GM12892 (cell line): ENCODE results near the gene CYTH3. TPM values are rescaled to one million over a fixed set of nuclear protein-coding genes. Genes with fewer than 3 reads are reported as not detected.
A peak's percentile ranks its signal among the peaks of the same experiment; 100 is the strongest.
"Not testable (repeated sequence)": the region's sequence is repeated elsewhere in the genome, so short reads cannot be mapped to it uniquely, and the experiment has no call there.

ENCODE experiments used
- DNase-seq: peaks from one replicate; pipeline ENCODE4 v3.0.0; 2011; ENCODE audit not compliant: insufficient read length
- FAIRE-seq: peaks from 2 replicates; lab custom pipeline; 2011; peaks lifted over from hg19 to GRCh38; lab: Jason Lieb, UNC
- POLR2A ChIP-seq: IDR thresholded peaks from 2 replicates; pipeline ENCODE4 v1.6.1; 2011; ENCODE audit warnings: low read depth, low read length, control low read depth
- POLR2AphosphoS5 ChIP-seq: IDR thresholded peaks from 2 replicates; pipeline ENCODE4 v1.6.1; 2011; ENCODE audit warnings: low read depth, low read length, control low read depth
- TAF1 ChIP-seq: IDR thresholded peaks from 2 replicates; pipeline ENCODE4 v1.6.1; 2011; ENCODE audit warnings: low read depth, mild to moderate bottlenecking, control low read depth, low read length, borderline replicate concordance
- polyA plus RNA-seq: library from polyadenylated mRNA; unstranded; fragments of >200 nt; gene quantifications from one replicate; pipeline ENCODE4 v1.2.1, GENCODE V29; 2012; ENCODE audit warnings: missing spikeins, inconsistent platforms; ENCODE audit not compliant: missing spikeins

CYTH3 gene
- polyA plus RNA-seq: 9.3 TPM

- peak; percentile 97 for DNase-seq
- peak; percentile 88 for FAIRE-seq
- TF ChIP-seq POLR2AphosphoS5 (no peak), TAF1 (no peak), POLR2A (peak; percentile 63; the same call in 1 of the 2 replicates)
Observed at GRCh38 chr7:6272481-6273323, at the start of gene CYTH3. Gene CYTH3 (minus strand): TSS chr7:6272624. CDS start chr7:6272507, 117 bp downstream.

- FAIRE-seq: no peak
- DNase-seq: no peak
- TF ChIP-seq POLR2A: no peak
- no peak for TF ChIP-seq TAF1
- TF ChIP-seq POLR2AphosphoS5: no peak
Observed at GRCh38 chr7:6320791-6321190, 48.4 kb upstream of the CYTH3 start.

GRCh38 chr7:6317797-6318438 lies 45.5 kb upstream of the CYTH3 start:
- TF ChIP-seq POLR2AphosphoS5 (no peak), POLR2A (no peak), TAF1 (no peak)
- DNase-seq (no peak), FAIRE-seq (no peak)

- DNase-seq: no peak
- TF ChIP-seq TAF1 (no peak), POLR2A (no peak), POLR2AphosphoS5 (no peak)
- FAIRE-seq: no peak
Observed at GRCh38 chr7:6316226-6316625, 43.8 kb upstream of the CYTH3 start.

- TF ChIP-seq POLR2A: no peak
- TF ChIP-seq POLR2AphosphoS5: no peak
- TF ChIP-seq TAF1: no peak
- no peak for DNase-seq
- FAIRE-seq: no peak
Observed at GRCh38 chr7:6315746-6316145, 43.3 kb upstream of the CYTH3 start.

- FAIRE-seq: no peak
- TF ChIP-seq POLR2AphosphoS5 (no peak), TAF1 (no peak), POLR2A (no peak)
Observed at GRCh38 chr7:6310271-6310993, 38.0 kb upstream of the CYTH3 start.

GRCh38 chr7:6307762-6308161 lies 35.3 kb upstream of the CYTH3 start:
- DNase-seq: no peak
- no peak for TF ChIP-seq TAF1
- no peak for TF ChIP-seq POLR2AphosphoS5
- TF ChIP-seq POLR2A: no peak

More at GRCh38 chr7:6310271-6310993, 38.0 kb upstream of the CYTH3 start:
- no peak for DNase-seq

GRCh38 chr7:6306471-6306870 lies 34.0 kb upstream of the CYTH3 start:
- FAIRE-seq: no peak
- no peak for DNase-seq
- TF ChIP-seq TAF1 (no peak), POLR2AphosphoS5 (no peak), POLR2A (no peak)

More at GRCh38 chr7:6307762-6308161, 35.3 kb upstream of the CYTH3 start:
- FAIRE-seq: no peak

GRCh38 chr7:6305330-6305729 lies 32.9 kb upstream of the CYTH3 start:
- no peak for DNase-seq
- TF ChIP-seq POLR2AphosphoS5: no peak
- no peak for TF ChIP-seq POLR2A
- no peak for TF ChIP-seq TAF1
- FAIRE-seq: no peak

GRCh38 chr7:6301446-6301845 lies 29.0 kb upstream of the CYTH3 start:
- not testable (repeated sequence) for DNase-seq, FAIRE-seq

GRCh38 chr7:6299774-6300173 lies 27.4 kb upstream of the CYTH3 start:
- FAIRE-seq (no peak), DNase-seq (no peak)
- TF ChIP-seq POLR2A (no peak), TAF1 (no peak), POLR2AphosphoS5 (no peak)

- FAIRE-seq (no peak), DNase-seq (no peak)
- TF ChIP-seq POLR2A (no peak), TAF1 (no peak), POLR2AphosphoS5 (no peak)
Observed at GRCh38 chr7:6294839-6295238, 22.4 kb upstream of the CYTH3 start.
